Mucosa of descending colon (tissue), 3 donors: ENCODE measurements around the gene PTPRH. TPM values are rescaled to one million over a fixed set of nuclear protein-coding genes. Genes with fewer than 3 reads are reported as not detected.
A peak's percentile ranks its signal among the peaks of the same experiment; 100 is the strongest.
"Not testable (repeated sequence)": the region's sequence is repeated elsewhere in the genome, so short reads cannot be mapped to it uniquely, and the experiment has no call there.

Experiments
- ATAC-seq: fragments of 200-7000 bp; cut with Tn5 transposase; one replicate; pipeline ENCODE4 v1.9.1; 2020; ENCODE audit warnings: mild to moderate bottlenecking, moderate library complexity
- DNase-seq, 3 donors: peaks; one replicate each; pipeline ENCODE4 v3.0.0-alpha.2; 2020
- H3K36me3 ChIP-seq: fragments of 200-600 bp; one replicate; pipeline ENCODE4 v1.8.0; 2021; ENCODE audit warnings: low read depth, mild to moderate bottlenecking
- H3K4me1 ChIP-seq: fragments of 200-600 bp; one replicate; pipeline ENCODE4 v1.8.0; 2021; ENCODE audit warnings: low read depth, mild to moderate bottlenecking
- H3K4me3 ChIP-seq: fragments of 200-600 bp; one replicate; pipeline ENCODE4 v1.8.0; 2021; ENCODE audit warnings: mild to moderate bottlenecking
- H3K9me3 ChIP-seq: fragments of 200-600 bp; one replicate; pipeline ENCODE4 v1.8.0; 2021; ENCODE audit warnings: mild to moderate bottlenecking
- intact Hi-C, 2 donors: fragments of 100-400 bp; cut with DNase I in 1 of 2; cut with micrococcal nuclease in 1 of 2; formaldehyde crosslinking; loops; one replicate each; pipeline versions ENCODE4 v1.11.0 to v1.11.1; 2022; cut with DNase I, micrococcal nuclease
- total RNA-seq, 3 donors: library from RNA; stranded (reverse); fragmentation: NEBNext Ultra II Directional in 2 of 3; extraction: Animal tissue kit (Norgen Biotek cat#: 25700) in 2 of 3; gene quantifications; one replicate each; pipeline versions ENCODE4 v1.2.1 to v1.2.4, GENCODE V29; 2021 to 2023
- TF ChIP-seq, protein P1 (sequence below): fragments of 200-600 bp; IDR thresholded peaks from one replicate; pipeline ENCODE4 v1.8.0; 2022; ENCODE audit warnings: antibody characterized with exemption, mild to moderate bottlenecking
- donor health status: DM: no; HTN: no; CAD: no; lungs with moderate emphysema.
- donor health status: DM: no; HTN: no; CAD: no.
- donor health status: DM: no; HTN: yes; CAD: no.

PTPRH gene
- total RNA-seq, 3 donors from 2014 or later, result 62.3 to 181 (median 94.8) TPM

DNA sequence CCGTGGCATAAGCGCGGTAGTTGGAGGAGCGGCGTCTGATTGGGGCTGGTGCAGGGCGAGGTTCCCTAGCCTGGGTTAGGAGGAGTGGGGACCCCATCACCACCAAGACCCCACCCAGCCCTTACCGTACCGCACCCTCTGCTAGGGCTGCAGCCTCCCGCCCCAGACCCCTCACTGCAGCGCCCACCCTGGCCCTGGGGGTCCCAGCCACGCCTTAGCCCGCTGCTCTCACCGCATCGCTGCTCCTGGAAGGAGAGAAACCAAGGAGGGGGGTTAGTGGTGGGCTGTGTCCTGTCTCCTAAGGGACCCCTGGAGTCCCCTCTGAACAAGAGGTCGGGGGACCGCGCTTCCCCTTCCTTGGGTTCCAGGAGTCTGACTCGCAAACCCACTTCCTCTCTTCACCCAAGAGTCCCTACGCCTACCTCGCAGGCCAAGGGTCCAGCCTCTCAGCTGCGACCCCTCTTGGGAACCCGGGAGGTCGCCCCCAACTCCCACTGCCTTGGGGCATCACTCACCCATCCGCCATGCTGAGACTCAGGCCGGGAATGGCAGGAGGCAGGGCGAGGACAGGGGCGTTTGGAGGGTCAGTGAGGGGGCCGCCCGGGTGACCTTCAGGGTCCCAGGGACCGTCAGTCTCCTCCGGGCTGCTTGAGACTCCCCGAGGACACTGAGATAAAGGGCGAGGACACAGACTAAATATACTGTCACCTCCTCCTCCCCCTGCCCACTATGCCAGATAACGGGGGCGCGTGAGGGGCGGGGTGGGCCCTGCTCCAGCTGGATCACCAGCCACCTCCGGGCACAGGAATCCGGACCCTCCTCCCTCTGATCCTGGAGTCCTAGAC lies 52.0 kb downstream of the PTPRH start, which contains the start of gene TNNI3:
Gene TNNI3, minus strand, starts transcription at position 669 of the 845 bp plus-strand sequence. Its CDS starts 143 bp downstream, at position 526.
- TF ChIP-seq, protein P1, sequence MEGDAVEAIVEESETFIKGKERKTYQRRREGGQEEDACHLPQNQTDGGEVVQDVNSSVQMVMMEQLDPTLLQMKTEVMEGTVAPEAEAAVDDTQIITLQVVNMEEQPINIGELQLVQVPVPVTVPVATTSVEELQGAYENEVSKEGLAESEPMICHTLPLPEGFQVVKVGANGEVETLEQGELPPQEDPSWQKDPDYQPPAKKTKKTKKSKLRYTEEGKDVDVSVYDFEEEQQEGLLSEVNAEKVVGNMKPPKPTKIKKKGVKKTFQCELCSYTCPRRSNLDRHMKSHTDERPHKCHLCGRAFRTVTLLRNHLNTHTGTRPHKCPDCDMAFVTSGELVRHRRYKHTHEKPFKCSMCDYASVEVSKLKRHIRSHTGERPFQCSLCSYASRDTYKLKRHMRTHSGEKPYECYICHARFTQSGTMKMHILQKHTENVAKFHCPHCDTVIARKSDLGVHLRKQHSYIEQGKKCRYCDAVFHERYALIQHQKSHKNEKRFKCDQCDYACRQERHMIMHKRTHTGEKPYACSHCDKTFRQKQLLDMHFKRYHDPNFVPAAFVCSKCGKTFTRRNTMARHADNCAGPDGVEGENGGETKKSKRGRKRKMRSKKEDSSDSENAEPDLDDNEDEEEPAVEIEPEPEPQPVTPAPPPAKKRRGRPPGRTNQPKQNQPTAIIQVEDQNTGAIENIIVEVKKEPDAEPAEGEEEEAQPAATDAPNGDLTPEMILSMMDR, result no peak
- Histone ChIP-seq H3K9me3 (no peaks in the 10 kb centered on the region), H3K4me1 (no peaks in the 10 kb centered on the region), H3K4me3 (no peak within 1 kb of the TSS), H3K36me3 (no peaks in the 10 kb centered on the region)
- no peak for DNase-seq
- ATAC-seq, result no peak
- intact Hi-C loops, result no loop called here

DNA sequence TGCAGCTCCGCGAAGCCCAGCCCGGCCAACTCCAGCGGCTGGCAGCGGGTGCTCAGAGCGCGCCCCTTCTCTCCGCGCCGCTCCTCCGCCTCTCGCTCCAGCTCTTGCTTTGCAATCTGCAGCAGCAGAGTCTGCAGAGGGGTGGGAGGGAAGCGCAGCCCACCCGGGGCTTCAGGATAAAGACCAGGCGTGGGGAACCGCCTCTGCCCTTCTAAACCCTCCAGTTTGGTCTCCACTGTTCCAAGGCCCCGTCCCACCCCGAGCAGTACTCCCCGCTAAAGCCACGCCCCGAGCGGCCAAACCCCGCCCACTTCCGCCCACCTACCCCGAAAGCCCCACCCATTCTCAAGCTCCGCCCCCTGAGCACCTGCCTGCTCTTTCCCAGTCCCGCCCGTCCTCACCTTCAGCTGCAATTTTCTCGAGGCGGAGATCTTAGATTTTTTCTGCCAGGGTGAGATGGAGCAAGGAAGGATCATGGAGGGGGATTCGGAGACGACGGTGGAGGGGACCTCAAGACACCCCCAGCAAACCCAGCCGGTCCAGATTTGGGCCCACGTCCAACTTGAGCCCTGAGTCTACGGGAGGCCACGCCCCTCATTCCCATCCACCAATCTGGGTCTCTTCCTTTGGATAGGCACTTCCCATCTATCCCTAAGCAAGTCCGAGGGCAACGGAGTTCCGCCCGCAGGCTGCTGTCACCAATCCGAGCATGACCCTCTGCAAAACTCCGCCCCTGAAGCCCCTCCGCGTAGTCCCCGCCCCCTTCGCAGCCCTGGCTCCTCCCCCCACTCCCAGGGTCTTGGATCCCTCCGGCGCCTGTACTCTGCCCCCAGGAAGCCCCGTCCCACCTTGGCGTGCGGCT lies 52.9 kb downstream of the PTPRH start:
- TF ChIP-seq, protein P1, result no peak
- Histone ChIP-seq H3K9me3 (no peaks in the 10 kb centered on the region), H3K36me3 (no peaks in the 10 kb centered on the region), H3K4me1 (no peaks in the 10 kb centered on the region), H3K4me3 (no peak overlapping the region)
- ATAC-seq, result peak; percentile 76
- peak; percentile 75 to 83 (median 77) for DNase-seq
- intact Hi-C loops, result no loop called here

DNA sequence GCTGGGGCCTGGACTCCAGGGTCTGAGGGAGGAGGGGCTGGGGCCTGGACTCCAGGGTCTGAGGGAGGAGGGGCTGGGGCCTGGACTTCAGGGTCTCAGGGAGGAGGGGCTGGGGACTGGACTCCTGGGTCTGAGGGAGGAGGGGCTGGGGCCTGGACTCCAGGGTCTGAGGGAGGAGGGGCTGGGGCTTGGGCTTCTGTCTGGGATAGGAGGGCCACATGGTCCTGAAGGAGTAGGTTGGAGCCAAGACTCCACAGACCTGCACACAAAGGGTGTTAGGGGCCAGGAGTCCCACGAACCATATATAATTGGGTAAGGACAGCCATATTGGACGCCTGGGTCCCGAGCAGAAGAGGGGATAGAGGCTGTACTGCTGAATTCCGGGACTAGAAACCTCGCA lies 53.5 kb downstream of the PTPRH start:
- DNase-seq, intact Hi-C loops, ATAC-seq: not testable (repeated sequence)

DNA sequence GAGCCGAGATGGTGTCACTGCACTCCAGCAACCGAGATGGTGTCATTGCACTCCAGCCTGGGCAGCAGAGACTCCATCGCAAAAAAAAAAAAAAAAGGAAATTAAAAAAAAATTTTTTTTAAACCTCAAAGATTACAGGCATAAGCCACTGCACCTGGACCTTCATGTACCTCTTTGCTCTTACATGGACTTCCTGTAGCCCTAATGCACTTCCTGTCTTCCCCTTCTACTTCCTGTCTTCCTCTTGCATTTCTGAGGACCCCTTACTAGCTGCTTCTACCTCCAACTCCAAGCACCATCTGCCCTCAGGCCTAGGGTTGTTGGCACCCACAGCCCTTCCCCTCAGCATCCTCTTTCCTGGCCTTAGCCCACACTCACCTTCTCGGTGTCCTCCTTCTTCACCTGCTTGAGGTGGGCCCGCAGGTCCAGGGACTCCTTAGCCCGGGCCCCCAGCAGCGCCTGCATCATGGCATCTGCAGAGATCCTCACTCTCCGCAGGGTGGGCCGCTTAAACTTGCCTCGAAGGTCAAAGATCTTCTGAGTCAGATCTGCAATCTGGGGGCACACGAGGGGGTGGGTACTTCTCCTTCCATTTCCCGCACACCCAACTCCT lies 55.5 kb downstream of the PTPRH start:
- H3K4me1 ChIP-seq, result no peaks in the 10 kb centered on the region
- no peaks in the 10 kb centered on the region for H3K36me3 ChIP-seq
- intact Hi-C loops, result no loop called here
- ATAC-seq (no peak), DNase-seq (no peak)
- no peaks in the 10 kb centered on the region for H3K9me3 ChIP-seq
- H3K4me3 ChIP-seq, result no peak overlapping the region
- TF ChIP-seq, protein P1, result no peak

More for the DNA sequence above, 53.5 kb downstream of the PTPRH start:
- not testable (repeated sequence) for H3K9me3 ChIP-seq, H3K4me3 ChIP-seq, H3K4me1 ChIP-seq, H3K36me3 ChIP-seq

DNA sequence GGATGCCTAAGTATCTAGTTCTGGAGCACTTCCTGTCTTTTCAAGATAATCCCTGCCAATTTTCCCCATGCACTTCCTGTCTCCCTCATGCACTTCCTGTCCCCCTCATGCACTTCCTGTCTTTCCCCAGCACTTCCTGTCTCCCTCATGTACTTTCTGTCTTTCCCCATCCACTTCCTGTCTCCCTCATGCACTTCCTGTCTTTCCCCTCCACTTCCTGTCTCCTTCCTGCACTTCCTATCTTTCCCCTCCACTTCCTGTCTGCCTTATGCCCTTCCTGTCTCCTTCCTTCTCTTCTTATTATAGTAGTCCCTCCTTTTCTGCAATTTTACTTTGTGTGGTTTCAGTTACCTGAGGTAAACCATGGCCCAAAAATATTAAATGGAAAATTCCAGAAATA lies 57.3 kb downstream of the PTPRH start:
- H3K9me3 ChIP-seq, result no peaks in the 10 kb centered on the region
- DNase-seq, result no peak
- intact Hi-C loops, result no loop called here
- H3K36me3 ChIP-seq, result no peaks in the 10 kb centered on the region
- ATAC-seq, result no peak
- H3K4me3 ChIP-seq, result no peak overlapping the region
- H3K4me1 ChIP-seq, result no peaks in the 10 kb centered on the region
- TF ChIP-seq, protein P1, result no peak
